Pancreas (tissue), 10 donors: ENCODE data around the gene CFAP74. TPM values are rescaled to one million over a fixed set of nuclear protein-coding genes. Genes with fewer than 3 reads are reported as not detected.
A peak's percentile ranks its signal among the peaks of the same experiment; 100 is the strongest.
"Not testable (repeated sequence)": the region's sequence is repeated elsewhere in the genome, so short reads cannot be mapped to it uniquely, and the experiment has no call there.

Experiments
- ATAC-seq, 4 donors: fragments of 200-7000 bp; cut with Tn5 transposase; one replicate each; pipeline versions ENCODE4 v1.8.0 to v1.9.1; 2020; ENCODE audit warnings: mild to moderate bottlenecking in 4 of 4, moderate library complexity in 4 of 4
- DNase-seq, 6 donors: peaks; one replicate each; pipeline ENCODE4 v3.0.0-alpha.2; 2020
- FAIRE-seq: peaks from 2 replicates; lab custom pipeline; 2012; peaks lifted over from hg19 to GRCh38; lab: Jason Lieb, UNC
- H3K27ac ChIP-seq, 4 donors: fragments of 200-600 bp; sonication (generic); 1 replicate in 3 of 4; 2 replicates in 1 of 4; pipeline versions ENCODE4 v1.5.0 to v1.8.0; 2020
- H3K27me3 ChIP-seq, 4 donors: fragments of 200-600 bp; one replicate each; pipeline ENCODE4 v1.8.0; 2021
- H3K36me3 ChIP-seq, 3 donors: fragments of 200-600 bp; sonication (generic) in 1 of 3; one replicate each; pipeline versions ENCODE4 v1.5.0 to v1.8.0; 2020 to 2021
- H3K4me1 ChIP-seq, 3 donors: fragments of 200-600 bp; one replicate each; pipeline ENCODE4 v1.8.0; 2021
- H3K4me3 ChIP-seq, 4 donors: fragments of 200-600 bp; sonication (generic) in 2 of 4; one replicate each; pipeline versions ENCODE4 v1.5.0 to v1.8.0; 2020 to 2021
- H3K9me3 ChIP-seq, 4 donors: fragments of 200-600 bp; one replicate each; pipeline ENCODE4 v1.8.0; 2021
- WGBS, 2 donors: extraction: QIAGEN DNeasy Blood & Tissue Kit; methylation state at CpG; one replicate each; pipeline ENCODE4 v1.1.7; 2013; 5-methylcytosine and 5-hydroxymethylcytosine counted together
- intact Hi-C, 3 donors: fragments of 100-400 bp; cut with DNase I; formaldehyde crosslinking; loops; one replicate each; pipeline versions ENCODE4 v1.11.1 to v1.14.2; 2022
- polyA plus RNA-seq, 2 donors: library from polyadenylated mRNA; stranded (reverse); fragments of 200-250 nt; gene quantifications; one replicate each; pipeline ENCODE4 v1.2.3, GENCODE V29; 2013
- total RNA-seq, 6 donors: library from RNA; stranded (reverse); fragmentation: NEBNext Ultra II Directional in 4 of 6; extraction: Animal tissue kit (Norgen Biotek cat#: 25700) in 4 of 6; gene quantifications; one replicate each; pipeline versions ENCODE4 v1.2.1 to v1.2.4, GENCODE V29; 2021 to 2023
- TF ChIP-seq, protein P1 (sequence below), 4 donors: fragments of 200-600 bp; sonication (generic) in 3 of 4; IDR thresholded peaks; one replicate each; pipeline versions ENCODE4 v1.5.0 to v1.8.0; 2021; ENCODE audit warnings: antibody characterized with exemption in 4 of 4
- donor health status: healthy with polysubstance abuse.
- donor health status: DM: no; HTN: no; CAD: no; lungs with moderate emphysema.
- donor health status: DM: no; HTN: no; CAD: no.
- donor health status: control.
- donor health status: control.
- donor health status: Bipolar disorder and iron deficiency.
- donor health status: DM: yes; HTN: yes; CAD: no.
- donor health status: DM: no; HTN: no; CAD: no.
- donor health status: DM: no; HTN: no; CAD: no.
- donor health status: DM: yes; HTN: yes; CAD: no.

The CFAP74 gene
- total and polyA plus RNA-seq, 8 donors, result 0.08 to 0.16 TPM; not detected in 6

- no peak for ATAC-seq
- 20 to 26% methylated on average over 9 of the region's 9 CpGs for WGBS, 2 donors
- H3K4me1 ChIP-seq, result peaks cover 11 to 20% (median 19%) of the 10 kb centered on the region in 3 donors
- peak overlapping the region; percentile 60 to 93 (median 70) for H3K4me3 ChIP-seq
- H3K36me3 ChIP-seq, result no peaks in the 10 kb centered on the region
- no peaks in the 10 kb centered on the region for H3K9me3 ChIP-seq
- H3K27me3 ChIP-seq, result no peaks in the 10 kb centered on the region
- H3K27ac ChIP-seq, result peak overlapping the region in 2 of 4 donors; percentile 24 to 67
- FAIRE-seq, result no peak
- TF ChIP-seq, protein P1, sequence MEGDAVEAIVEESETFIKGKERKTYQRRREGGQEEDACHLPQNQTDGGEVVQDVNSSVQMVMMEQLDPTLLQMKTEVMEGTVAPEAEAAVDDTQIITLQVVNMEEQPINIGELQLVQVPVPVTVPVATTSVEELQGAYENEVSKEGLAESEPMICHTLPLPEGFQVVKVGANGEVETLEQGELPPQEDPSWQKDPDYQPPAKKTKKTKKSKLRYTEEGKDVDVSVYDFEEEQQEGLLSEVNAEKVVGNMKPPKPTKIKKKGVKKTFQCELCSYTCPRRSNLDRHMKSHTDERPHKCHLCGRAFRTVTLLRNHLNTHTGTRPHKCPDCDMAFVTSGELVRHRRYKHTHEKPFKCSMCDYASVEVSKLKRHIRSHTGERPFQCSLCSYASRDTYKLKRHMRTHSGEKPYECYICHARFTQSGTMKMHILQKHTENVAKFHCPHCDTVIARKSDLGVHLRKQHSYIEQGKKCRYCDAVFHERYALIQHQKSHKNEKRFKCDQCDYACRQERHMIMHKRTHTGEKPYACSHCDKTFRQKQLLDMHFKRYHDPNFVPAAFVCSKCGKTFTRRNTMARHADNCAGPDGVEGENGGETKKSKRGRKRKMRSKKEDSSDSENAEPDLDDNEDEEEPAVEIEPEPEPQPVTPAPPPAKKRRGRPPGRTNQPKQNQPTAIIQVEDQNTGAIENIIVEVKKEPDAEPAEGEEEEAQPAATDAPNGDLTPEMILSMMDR (IDR thresholded peaks at IDR 0.05), result no peak
- intact Hi-C loops, result loop anchor here in 1 of 3 donors (10.0 kb wide), 1 partner anchor 104 kb away; no protein-coding TSS in a partner anchor
- peak in 1 of 6 donors; percentile 15 for DNase-seq
Measured at GRCh38 chr1:1889090-1889750, 114.4 kb downstream of the CFAP74 start.

DNA sequence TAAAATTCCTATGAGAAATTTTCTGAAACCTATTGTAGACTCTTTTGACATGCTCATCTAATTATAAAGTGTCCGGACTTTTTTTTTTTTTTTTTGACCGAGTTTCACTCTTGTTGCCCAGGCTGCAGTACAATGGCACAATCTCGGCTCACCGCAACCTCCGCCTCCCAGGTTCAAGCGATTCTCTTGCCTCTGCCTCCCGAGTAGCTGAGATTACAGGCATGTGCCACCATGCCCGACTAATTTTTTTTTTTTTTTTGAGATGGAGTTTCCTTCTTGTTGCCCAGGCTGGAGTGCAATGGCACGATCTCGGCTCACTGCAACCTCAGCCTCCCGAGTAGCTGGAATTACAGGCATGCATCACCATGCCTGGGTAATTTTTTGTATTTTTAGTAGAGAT, 119.7 kb downstream of the CFAP74 start:
- 81 to 87% methylated on average over 11 of the region's 11 CpGs for WGBS, 2 donors

GRCh38 chr1:1883092-1883873, 120.3 kb downstream of the CFAP74 start:
- peaks cover 8 to 16% (median 16%) of the 10 kb centered on the region in 3 donors for H3K4me1 ChIP-seq
- H3K9me3 ChIP-seq, result no peaks in the 10 kb centered on the region
- ATAC-seq (peak in 1 of 4 donors; percentile 18), FAIRE-seq (no peak), DNase-seq (peak in 1 of 6 donors; percentile 0)
- intact Hi-C loops, result loop anchor here in 1 of 3 donors (10.0 kb wide), 1 partner anchor 98 kb away; no protein-coding TSS in a partner anchor
- no peak overlapping the region for H3K4me3 ChIP-seq
- TF ChIP-seq, protein P1 (IDR thresholded peaks at IDR 0.05), result no peak
- whole genome bisulfite sequencing, 2 donors, result 40 to 56% methylated on average over 4 of the region's 4 CpGs
- H3K27me3 ChIP-seq, result no peaks in the 10 kb centered on the region
- no peaks in the 10 kb centered on the region for H3K36me3 ChIP-seq
- no peak overlapping the region for H3K27ac ChIP-seq

More for the DNA sequence above, 119.7 kb downstream of the CFAP74 start:
- not testable (repeated sequence) for H3K27ac ChIP-seq, H3K9me3 ChIP-seq, FAIRE-seq, H3K36me3 ChIP-seq, H3K4me3 ChIP-seq, ATAC-seq, H3K27me3 ChIP-seq
- intact Hi-C loops, result loop anchor here in 1 of 3 donors (10.0 kb wide), 1 partner anchor 99 kb away; no protein-coding TSS in a partner anchor
- peak in 1 of 6 donors; percentile 12 for DNase-seq
- peaks cover 8 to 21% (median 19%) of the 10 kb centered on the region in 3 donors for H3K4me1 ChIP-seq

DNA sequence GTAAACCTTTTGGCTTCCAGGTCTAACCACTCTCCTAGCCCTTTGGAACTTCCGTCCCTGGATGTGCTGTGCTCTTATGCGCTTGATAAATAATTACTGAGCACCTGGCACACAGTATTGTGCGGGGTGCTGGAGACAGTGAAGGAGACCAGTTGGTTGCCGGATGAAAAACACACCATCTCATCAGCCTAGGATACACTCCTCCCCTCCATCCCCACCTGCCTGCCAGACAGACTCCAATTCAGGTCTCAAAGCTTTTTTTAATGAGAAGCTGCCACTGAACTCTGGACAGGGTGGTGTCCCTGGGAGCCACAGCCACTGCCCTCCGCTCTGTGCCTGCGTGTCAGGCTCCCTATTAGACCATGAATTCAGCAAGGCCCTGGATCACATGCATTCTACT, 121.9 kb downstream of the CFAP74 start:
- 60 to 62% methylated on average over 6 of the region's 6 CpGs for WGBS, 2 donors
- H3K27ac ChIP-seq, result no peak overlapping the region
- ATAC-seq (peak in 3 of 4 donors; percentile 44 to 75 (median 71)), FAIRE-seq (no peak), DNase-seq (peak in 1 of 6 donors; percentile 15)
- intact Hi-C loops, result loop anchor here in 1 of 3 donors (10.0 kb wide), 1 partner anchor 97 kb away; no protein-coding TSS in a partner anchor
- H3K27me3 ChIP-seq, result no peaks in the 10 kb centered on the region
- H3K9me3 ChIP-seq, result no peaks in the 10 kb centered on the region
- peaks cover 8 to 15% (median 8%) of the 10 kb centered on the region in 3 donors for H3K4me1 ChIP-seq
- H3K4me3 ChIP-seq, result no peak overlapping the region
- TF ChIP-seq, protein P1 (IDR thresholded peaks at IDR 0.05), result no peak
- H3K36me3 ChIP-seq, result no peaks in the 10 kb centered on the region
